Type B pancreatic cell (in vitro differentiated cells): Measurements from ENCODE around the gene ZNF630. TPM values are rescaled to one million over a fixed set of nuclear protein-coding genes. Genes with fewer than 3 reads are reported as not detected.
"Not testable (repeated sequence)": the region's sequence is repeated elsewhere in the genome, so short reads cannot be mapped to it uniquely, and the experiment has no call there.

ENCODE experiments used
- DNase-seq: peaks from one replicate; pipeline ENCODE4 v3.0.0; 2021; ENCODE audit warnings: mixed read lengths; ENCODE audit not compliant: unreplicated experiment; ENCODE audit errors: extremely low spot score
- H3K27ac Mint-ChIP-seq: 2 replicates; pipeline ENCODE4 v1.8.0; 2021; ENCODE audit warnings: mild to moderate bottlenecking, mixed read lengths
- H3K27me3 Mint-ChIP-seq: 2 replicates; pipeline ENCODE4 v1.8.0; 2021; ENCODE audit warnings: mixed read lengths
- H3K36me3 Mint-ChIP-seq: 2 replicates; pipeline ENCODE4 v1.8.0; 2021; ENCODE audit warnings: mixed read lengths
- H3K4me1 Mint-ChIP-seq: one replicate; pipeline ENCODE4 v1.8.0; 2021; ENCODE audit warnings: mixed read lengths; ENCODE audit not compliant: unreplicated experiment
- H3K4me3 Mint-ChIP-seq: 2 replicates; pipeline ENCODE4 v1.8.0; 2021; ENCODE audit warnings: mild to moderate bottlenecking, mixed read lengths
- H3K9me3 Mint-ChIP-seq: 2 replicates; pipeline ENCODE4 v1.8.0; 2021; ENCODE audit warnings: mixed read lengths
- long read RNA-seq: library from polyadenylated mRNA; unstranded; transcript quantifications from one replicate; pipeline ENCODE4 v2.0.0, GENCODE V29; 2020
- total RNA-seq: library from RNA; stranded (reverse); gene quantifications from 2 replicates; pipeline ENCODE4 v1.2.1, GENCODE V29; 2021; ENCODE audit warnings: low replicate concordance
- TF ChIP-seq, protein P1 (sequence below): fragments of 200-600 bp; sonication (generic); conservative IDR thresholded peaks from 2 replicates; pipeline ENCODE4 v1.5.0; 2021; ENCODE audit warnings: antibody characterized with exemption, mild to moderate bottlenecking

The ZNF630 gene
- 3.6 and 4.4 TPM in 2 replicates for total RNA-seq
- long read RNA-seq, transcript ZNF630-206 (5 exons, 2,829 nt), result major isoform, 7 of 22 reads
- long read RNA-seq, partial matches to known transcripts, result 2 of 22 reads
- long read RNA-seq, other reads (novel, unspliced or antisense), result 10 of 22 reads

GRCh38 chrX:48071064-48071985 is at the start of gene ZNF630:
TSS of gene ZNF630 (minus strand) at chrX:48071640. CDS start at chrX:48066886, 4,754 bp downstream.
- no peaks in the 10 kb centered on the region for H3K27me3 Mint-ChIP-seq
- H3K9me3 Mint-ChIP-seq, result peaks cover 7% of the 10 kb centered on the region
- H3K27ac Mint-ChIP-seq, result peak within 1 kb of the TSS; percentile 93

DNA sequence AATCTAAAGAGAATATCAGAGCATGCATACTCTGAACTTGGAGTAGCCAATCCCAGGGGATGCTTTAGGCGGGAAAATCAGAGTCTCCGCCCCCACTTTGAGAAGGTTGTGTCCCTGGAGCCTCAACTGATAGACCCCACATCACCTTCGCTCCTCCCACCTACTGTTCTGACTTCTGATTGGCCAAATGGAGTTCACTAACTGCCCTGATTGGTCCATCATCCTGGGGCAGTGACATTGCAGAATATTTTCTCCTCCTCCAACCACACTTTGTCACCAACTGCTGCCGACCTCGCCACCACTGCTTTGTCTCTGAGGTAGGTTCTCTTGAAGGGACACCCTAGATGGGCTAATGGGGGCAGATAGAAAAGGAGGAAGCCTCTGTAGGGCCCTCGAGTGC is 36.3 kb upstream of the ZNF630 start:
- H3K9me3 Mint-ChIP-seq, result no peaks in the 10 kb centered on the region
- H3K27me3 Mint-ChIP-seq, result no peaks in the 10 kb centered on the region
- no peaks in the 10 kb centered on the region for H3K36me3 Mint-ChIP-seq
- DNase-seq, result no peak
- H3K4me3 Mint-ChIP-seq, result no peak overlapping the region
- H3K27ac Mint-ChIP-seq, result no peak overlapping the region
- no peaks in the 10 kb centered on the region for H3K4me1 Mint-ChIP-seq
- TF ChIP-seq, protein P1, sequence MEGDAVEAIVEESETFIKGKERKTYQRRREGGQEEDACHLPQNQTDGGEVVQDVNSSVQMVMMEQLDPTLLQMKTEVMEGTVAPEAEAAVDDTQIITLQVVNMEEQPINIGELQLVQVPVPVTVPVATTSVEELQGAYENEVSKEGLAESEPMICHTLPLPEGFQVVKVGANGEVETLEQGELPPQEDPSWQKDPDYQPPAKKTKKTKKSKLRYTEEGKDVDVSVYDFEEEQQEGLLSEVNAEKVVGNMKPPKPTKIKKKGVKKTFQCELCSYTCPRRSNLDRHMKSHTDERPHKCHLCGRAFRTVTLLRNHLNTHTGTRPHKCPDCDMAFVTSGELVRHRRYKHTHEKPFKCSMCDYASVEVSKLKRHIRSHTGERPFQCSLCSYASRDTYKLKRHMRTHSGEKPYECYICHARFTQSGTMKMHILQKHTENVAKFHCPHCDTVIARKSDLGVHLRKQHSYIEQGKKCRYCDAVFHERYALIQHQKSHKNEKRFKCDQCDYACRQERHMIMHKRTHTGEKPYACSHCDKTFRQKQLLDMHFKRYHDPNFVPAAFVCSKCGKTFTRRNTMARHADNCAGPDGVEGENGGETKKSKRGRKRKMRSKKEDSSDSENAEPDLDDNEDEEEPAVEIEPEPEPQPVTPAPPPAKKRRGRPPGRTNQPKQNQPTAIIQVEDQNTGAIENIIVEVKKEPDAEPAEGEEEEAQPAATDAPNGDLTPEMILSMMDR, result no peak

More at GRCh38 chrX:48071064-48071985, at the start of gene ZNF630:
- TF ChIP-seq, protein P1, result no peak
- peaks cover 7% of the 10 kb centered on the region for H3K36me3 Mint-ChIP-seq
- H3K4me3 Mint-ChIP-seq, result peak within 1 kb of the TSS; percentile 96
- peak; percentile 68 for DNase-seq
- H3K4me1 Mint-ChIP-seq, result peaks cover 13% of the 10 kb centered on the region

DNA sequence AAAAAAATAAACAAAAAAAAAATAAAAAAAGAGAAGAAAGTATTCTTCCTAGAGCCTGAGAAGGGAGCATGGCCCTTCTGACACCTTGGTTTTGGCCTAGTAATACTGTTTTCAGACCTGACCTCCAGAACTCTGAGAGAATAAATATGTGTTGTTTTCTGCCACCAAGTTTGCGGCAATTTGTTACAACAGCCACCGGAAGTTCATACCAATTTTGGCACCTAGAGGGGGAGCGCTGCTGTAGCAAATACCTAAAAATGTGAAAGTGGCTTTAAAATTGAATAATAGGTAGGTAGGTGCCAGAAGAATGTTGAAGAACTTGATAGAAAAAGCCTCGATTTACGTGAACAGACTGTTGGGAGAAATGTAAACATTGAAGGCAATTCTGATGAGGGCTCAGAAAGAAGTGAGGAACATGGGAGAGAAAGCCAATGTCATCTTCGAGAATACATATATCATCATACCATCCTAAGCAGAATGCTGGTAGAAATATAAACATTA is 31.5 kb upstream of the ZNF630 start:
- H3K4me3 Mint-ChIP-seq, result no peak overlapping the region
- H3K27ac Mint-ChIP-seq, result no peak overlapping the region
- H3K4me1 Mint-ChIP-seq, result no peaks in the 10 kb centered on the region
- DNase-seq, result no peak
- no peaks in the 10 kb centered on the region for H3K36me3 Mint-ChIP-seq
- TF ChIP-seq, protein P1, result no peak
- no peaks in the 10 kb centered on the region for H3K9me3 Mint-ChIP-seq
- no peaks in the 10 kb centered on the region for H3K27me3 Mint-ChIP-seq

DNA sequence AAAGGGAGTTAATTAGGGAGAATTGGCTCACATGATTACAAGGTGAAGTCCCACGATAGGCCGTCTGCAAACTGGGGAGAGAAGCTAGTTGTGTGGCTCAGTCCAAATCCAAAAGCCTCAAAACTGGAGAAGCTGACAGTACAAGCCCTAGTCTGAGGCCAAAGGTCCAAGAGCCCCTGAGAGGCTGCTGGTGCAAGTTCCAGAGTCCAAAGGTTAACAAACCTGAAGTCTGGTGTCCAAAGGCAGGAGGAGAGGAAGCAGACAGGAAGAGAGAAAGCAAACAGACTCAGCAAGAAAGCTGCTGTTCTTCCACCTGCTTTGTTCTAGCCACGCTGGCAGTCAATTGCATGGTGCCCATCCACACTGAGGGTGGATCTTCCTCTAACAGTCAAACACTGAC is 30.0 kb upstream of the ZNF630 start:
- no peak overlapping the region for H3K4me3 Mint-ChIP-seq
- H3K27ac Mint-ChIP-seq, result no peak overlapping the region
- no peaks in the 10 kb centered on the region for H3K4me1 Mint-ChIP-seq
- no peaks in the 10 kb centered on the region for H3K9me3 Mint-ChIP-seq
- H3K36me3 Mint-ChIP-seq, result no peaks in the 10 kb centered on the region
- no peaks in the 10 kb centered on the region for H3K27me3 Mint-ChIP-seq
- DNase-seq, result no peak
- TF ChIP-seq, protein P1, result no peak

DNA sequence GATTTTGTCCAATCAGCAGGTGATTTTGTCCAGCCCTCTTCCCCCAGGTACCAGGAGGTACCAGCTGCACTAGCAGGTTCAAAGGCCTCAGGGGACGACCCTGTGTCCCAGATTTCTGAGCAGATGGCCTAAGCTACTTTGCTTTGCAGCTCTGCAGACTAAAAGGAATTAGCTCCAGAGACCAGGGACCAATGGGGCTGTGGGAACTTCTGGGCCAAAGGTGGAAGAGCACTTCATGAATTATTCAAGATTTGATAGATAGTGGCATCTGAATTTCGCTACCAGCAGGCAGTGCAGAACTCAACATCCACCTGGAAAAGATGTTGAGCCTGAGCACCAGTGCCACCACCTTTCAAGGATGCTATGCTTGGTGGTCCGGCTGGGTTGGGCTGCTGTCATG is 21.1 kb upstream of the ZNF630 start:
- not testable (repeated sequence) for H3K9me3 Mint-ChIP-seq, DNase-seq

GRCh38 chrX:48090123-48090522 is 18.7 kb upstream of the ZNF630 start:
- Mint-ChIP-seq H3K4me1 (no peaks in the 10 kb centered on the region), H3K9me3 (no peaks in the 10 kb centered on the region), H3K4me3 (no peak overlapping the region), H3K36me3 (no peaks in the 10 kb centered on the region), H3K27ac (no peak overlapping the region), H3K27me3 (no peaks in the 10 kb centered on the region)
- DNase-seq, result no peak
- TF ChIP-seq, protein P1, result no peak

More for the DNA sequence above, 21.1 kb upstream of the ZNF630 start:
- H3K27ac Mint-ChIP-seq, H3K36me3 Mint-ChIP-seq, H3K4me3 Mint-ChIP-seq, H3K27me3 Mint-ChIP-seq, H3K4me1 Mint-ChIP-seq: not testable (repeated sequence)
